Mesodermal cell (in vitro differentiated cells): ENCODE results near the gene TMEM44.

Experiments used
- H3K27ac ChIP-seq: 2 replicates; pipeline ENCODE4 v1.7.0; 2013; ENCODE audit warnings: mild to moderate bottlenecking, low read depth, low read length, moderate library complexity; ENCODE audit not compliant: severe bottlenecking
- H3K36me3 ChIP-seq: 2 replicates; pipeline ENCODE4 v1.7.1; 2013; ENCODE audit warnings: mild to moderate bottlenecking, low read length, moderate library complexity; ENCODE audit not compliant: control insufficient read depth, insufficient read depth
- H3K4me1 ChIP-seq: one replicate; pipeline ENCODE4 v1.7.1; 2013; ENCODE audit warnings: mild to moderate bottlenecking, low read length; ENCODE audit not compliant: insufficient read depth, control insufficient read depth, poor library complexity, severe bottlenecking
- H3K4me3 ChIP-seq: 2 replicates; pipeline ENCODE4 v1.7.0; 2013; ENCODE audit warnings: low read length, control low read depth, mild to moderate bottlenecking; ENCODE audit not compliant: insufficient read depth, poor library complexity, severe bottlenecking; ENCODE audit errors: extremely low read depth
- H3K9me3 ChIP-seq: 2 replicates; pipeline ENCODE4 v1.7.1; 2013; ENCODE audit warnings: mild to moderate bottlenecking, low read length, moderate library complexity; ENCODE audit not compliant: control insufficient read depth
- WGBS, 2 experiments: methylation state at CpG; one replicate each; pipeline ENCODE4 v1.1.5; 2013; ENCODE audit warnings: missing lambda C conversion rate in 2 of 2; ENCODE audit not compliant: insufficient coverage in 2 of 2; 5-methylcytosine and 5-hydroxymethylcytosine counted together

The TMEM44 gene

GRCh38 chr3:194540274-194540905 is 92.8 kb downstream of the TMEM44 start:
- WGBS, 2 experiments = 88 to 91% methylated on average over 8 of the region's 8 CpGs
- H3K4me3 ChIP-seq = no peak overlapping the region
- H3K27ac ChIP-seq = no peak overlapping the region
- H3K9me3 ChIP-seq = no peaks in the 10 kb centered on the region
- H3K36me3 ChIP-seq = no peaks in the 10 kb centered on the region
- no peaks in the 10 kb centered on the region for H3K4me1 ChIP-seq

- Histone ChIP-seq H3K4me3 (no peak overlapping the region), H3K9me3 (no peaks in the 10 kb centered on the region), H3K36me3 (no peaks in the 10 kb centered on the region), H3K4me1 (no peaks in the 10 kb centered on the region), H3K27ac (no peak overlapping the region)
- 90 to 100% methylated on average over 2 to 3 of the region's 3 CpGs for WGBS, 2 experiments
Observed at GRCh38 chr3:194539498-194539897, 93.7 kb downstream of the TMEM44 start.

GRCh38 chr3:194537732-194538247 is 95.4 kb downstream of the TMEM44 start:
- no peaks in the 10 kb centered on the region for H3K9me3 ChIP-seq
- H3K4me1 ChIP-seq = no peaks in the 10 kb centered on the region
- no peaks in the 10 kb centered on the region for H3K36me3 ChIP-seq
- H3K27ac ChIP-seq = no peak overlapping the region
- no peak overlapping the region for H3K4me3 ChIP-seq
- WGBS, 2 experiments = 85 to 92% methylated on average over 7 to 8 of the region's 8 CpGs
